HepG2 (cell line): Measurements from ENCODE around the gene SMARCA2.

Experiments
- CHD4 ChIP-seq: fragments of 200-600 bp; sonication (generic); IDR thresholded peaks from 2 replicates; pipeline ENCODE4 v1.7.0; 2017; ENCODE audit warnings: mild to moderate bottlenecking, low read length, borderline replicate concordance
- CREM ChIP-seq, 2 experiments: sonication (generic) in 1 of 2; formaldehyde crosslinking in 1 of 2; IDR thresholded peaks; 2 replicates each; pipeline versions ENCODE4 v1.4.0 to v1.6.1; 2016 to 2020; ENCODE audit warnings: antibody characterized with exemption in 1 of 2, mild to moderate bottlenecking in 1 of 2, missing genetic modification reagents in 1 of 2
- TAF1 ChIP-seq: sonication (generic); formaldehyde crosslinking; IDR thresholded peaks from 2 replicates; pipeline ENCODE4 v1.4.0; 2020; ENCODE audit warnings: missing genetic modification reagents
- TCF7 ChIP-seq: sonication (generic); IDR thresholded peaks from 2 replicates; pipeline ENCODE4 v1.6.1; 2016; ENCODE audit warnings: antibody characterized with exemption, low read depth
- TF ChIP-seq, protein P1 (sequence below): sonication (generic); formaldehyde crosslinking; IDR thresholded peaks from 2 replicates; pipeline ENCODE4 v1.5.0; 2020; ENCODE audit warnings: mild to moderate bottlenecking, missing genetic modification reagents, moderate library complexity

DNA sequence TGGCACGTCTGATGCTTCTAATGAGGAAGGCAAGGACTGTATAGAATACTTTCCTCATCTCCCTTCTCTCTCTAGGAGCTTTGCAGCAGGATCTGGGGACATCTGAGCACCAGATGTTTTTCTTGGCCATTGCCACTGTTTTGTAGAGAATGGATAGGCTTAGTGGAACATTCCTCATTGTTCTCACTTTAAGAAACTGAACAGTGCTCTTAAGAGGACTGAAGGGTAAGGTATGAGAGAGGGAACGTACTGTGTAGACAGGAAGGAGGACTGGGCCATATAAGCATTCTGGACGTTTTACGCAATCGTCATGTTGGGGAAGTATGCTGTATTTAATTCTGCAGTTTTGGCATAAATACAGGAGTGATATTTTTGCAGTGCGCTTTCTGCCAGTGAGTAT, 70.6 kb downstream of the SMARCA2 start:
- TF ChIP-seq CREM (IDR thresholded peaks at IDR 0.05) (no peak), CREM (CRISPR knock-in tag; IDR thresholded peaks at IDR 0.05) (no peak), CHD4 (no peak), TAF1 (no peak), TCF7 (no peak)
- TF ChIP-seq, protein P1, sequence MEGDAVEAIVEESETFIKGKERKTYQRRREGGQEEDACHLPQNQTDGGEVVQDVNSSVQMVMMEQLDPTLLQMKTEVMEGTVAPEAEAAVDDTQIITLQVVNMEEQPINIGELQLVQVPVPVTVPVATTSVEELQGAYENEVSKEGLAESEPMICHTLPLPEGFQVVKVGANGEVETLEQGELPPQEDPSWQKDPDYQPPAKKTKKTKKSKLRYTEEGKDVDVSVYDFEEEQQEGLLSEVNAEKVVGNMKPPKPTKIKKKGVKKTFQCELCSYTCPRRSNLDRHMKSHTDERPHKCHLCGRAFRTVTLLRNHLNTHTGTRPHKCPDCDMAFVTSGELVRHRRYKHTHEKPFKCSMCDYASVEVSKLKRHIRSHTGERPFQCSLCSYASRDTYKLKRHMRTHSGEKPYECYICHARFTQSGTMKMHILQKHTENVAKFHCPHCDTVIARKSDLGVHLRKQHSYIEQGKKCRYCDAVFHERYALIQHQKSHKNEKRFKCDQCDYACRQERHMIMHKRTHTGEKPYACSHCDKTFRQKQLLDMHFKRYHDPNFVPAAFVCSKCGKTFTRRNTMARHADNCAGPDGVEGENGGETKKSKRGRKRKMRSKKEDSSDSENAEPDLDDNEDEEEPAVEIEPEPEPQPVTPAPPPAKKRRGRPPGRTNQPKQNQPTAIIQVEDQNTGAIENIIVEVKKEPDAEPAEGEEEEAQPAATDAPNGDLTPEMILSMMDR, result no peak
